K562 (cell line): ENCODE results near the gene TSHZ1. TPM values are rescaled to one million over a fixed set of nuclear protein-coding genes. Genes with fewer than 3 reads are reported as not detected.

ENCODE experiments used
- ATAC-seq: fragments of 200-7000 bp; cut with Tn5 transposase; 3 replicates; pipeline ENCODE4 v1.9.1; 2020; ENCODE audit warnings: moderate library complexity
- BruUV-seq: library from RNA; stranded (reverse); fragments of 400-500 nt; replicated peaks from 2 replicates; lab custom pipeline; 2021; lab: Mats Ljungman, UMichigan
- CTCF ChIA-PET: fragments of 300-600 bp; formaldehyde crosslinking; extraction: SDS; loops from one replicate; lab custom pipeline; 2021; ENCODE audit warnings: low intra/inter-chr PET ratio; lab: Yijun Ruan, JAX
- POLR2A ChIA-PET: fragments of 300-600, 350-650 bp; sonication (Branson Sonifier 250); formaldehyde crosslinking; extraction: SDS; loops from one replicate; lab custom pipeline; 2021; ENCODE audit warnings: antibody characterized with exemption, inconsistent platforms; lab: Yijun Ruan, JAX
- DNase-seq, 4 experiments: peaks; one replicate each; pipeline versions ENCODE4 v3.0.0 to v3.0.0-alpha.2; 2011 to 2018; ENCODE audit warnings: low spot score in 3 of 4, mixed read lengths in 3 of 4; ENCODE audit errors: extremely low read depth in 1 of 4
- FAIRE-seq: peaks from 2 replicates; lab custom pipeline; 2011; peaks lifted over from hg19 to GRCh38; lab: Jason Lieb, UNC
- H2AFZ ChIP-seq: 2 replicates; pipeline ENCODE4 v1.6.0; 2011; ENCODE audit warnings: low read depth, low read length, control low read depth, inconsistent platforms
- H3K27ac ChIP-seq: fragments of 200-600 bp; 3 replicates; pipeline ENCODE4 v1.8.0; 2011; ENCODE audit warnings: low read depth, mild to moderate bottlenecking, control low read depth, inconsistent platforms, low read length, moderate library complexity, mixed read lengths; ENCODE audit errors: extremely low read depth
- H3K27me3 ChIP-seq, 2 experiments: fragments of 300-600 bp in 1 of 2; 2 replicates in 1 of 2; 3 replicates in 1 of 2; pipeline versions ENCODE4 v1.6.0 to v1.8.0; 2011; ENCODE audit warnings: inconsistent platforms in 2 of 2, low read length in 2 of 2, mild to moderate bottlenecking in 1 of 2, mixed read lengths in 1 of 2, moderate library complexity in 1 of 2; ENCODE audit not compliant: control insufficient read depth in 2 of 2, insufficient read depth in 2 of 2
- H3K36me3 ChIP-seq: fragments of 300-600 bp; 3 replicates; pipeline ENCODE4 v1.8.0; 2011; ENCODE audit warnings: mild to moderate bottlenecking, low read length, inconsistent platforms; ENCODE audit not compliant: control insufficient read depth, insufficient read depth
- H3K4me1 ChIP-seq, 2 experiments: fragments of 200-600 bp in 1 of 2; replicated peaks in 1 of 2; 2 replicates in 1 of 2; 3 replicates in 1 of 2; pipeline versions ENCODE4 v1.5.1 to v1.8.0; 2011; ENCODE audit warnings: inconsistent platforms in 2 of 2, low read length in 2 of 2, mild to moderate bottlenecking in 1 of 2, mixed read lengths in 1 of 2, moderate library complexity in 1 of 2; ENCODE audit not compliant: control insufficient read depth in 2 of 2, insufficient read depth in 2 of 2
- H3K4me2 ChIP-seq: 2 replicates; pipeline ENCODE4 v1.6.1; 2011; ENCODE audit warnings: low read length, control low read depth, inconsistent platforms, mixed read lengths; ENCODE audit not compliant: insufficient read depth
- H3K4me3 ChIP-seq: fragments of 200-600 bp; sonication (generic), shearing (Covaris generic); 2 replicates; pipeline ENCODE4 v1.5.1; 2016; ENCODE audit warnings: control low read depth, inconsistent platforms
- H3K79me2 ChIP-seq: fragments of 200-600 bp; 3 replicates; pipeline ENCODE4 v1.8.0; 2011; ENCODE audit warnings: low read length, inconsistent platforms; ENCODE audit not compliant: control insufficient read depth, insufficient read depth
- H3K9ac ChIP-seq, 2 experiments: 2 replicates each; pipeline versions ENCODE4 v1.6.0 to v1.6.1; 2011; ENCODE audit warnings: low read depth in 2 of 2, low read length in 2 of 2, control low read depth in 1 of 2, inconsistent platforms in 1 of 2, mild to moderate bottlenecking in 1 of 2, mixed read lengths in 1 of 2; ENCODE audit not compliant: insufficient read depth in 1 of 2
- H3K9me1 ChIP-seq: one replicate; pipeline ENCODE4 v1.6.0; 2011; ENCODE audit warnings: inconsistent platforms, mild to moderate bottlenecking, low read length, moderate library complexity; ENCODE audit not compliant: control insufficient read depth, insufficient read depth
- H3K9me3 ChIP-seq: replicated peaks from 2 replicates; pipeline ENCODE4 v1.5.1; 2011; ENCODE audit warnings: low read depth, low read length, inconsistent platforms; ENCODE audit not compliant: control insufficient read depth, insufficient read depth
- H4K20me1 ChIP-seq: replicated peaks from 2 replicates; pipeline ENCODE4 v1.6.1; 2011; ENCODE audit warnings: low read length, inconsistent platforms, mixed read lengths; ENCODE audit not compliant: control insufficient read depth, insufficient read depth
- ARID3B ChIP-seq: fragments of 250-450 bp; sonication (Bioruptor Pico); IDR thresholded peaks from 2 replicates; pipeline ENCODE4 v1.4.0; 2020; ENCODE audit warnings: borderline replicate concordance
- DIDO1 ChIP-seq: fragments of 450-650 bp; IDR thresholded peaks from 2 replicates; pipeline ENCODE4 v1.6.1; 2016; ENCODE audit warnings: low read depth, missing biosample characterization, missing genetic modification characterization
- E2F8 ChIP-seq: fragments of 450-650 bp; IDR thresholded peaks from 2 replicates; pipeline ENCODE4 v1.7.1; 2018; ENCODE audit warnings: mild to moderate bottlenecking, low read depth; ENCODE audit not compliant: partially characterized antibody
- GTF2F1 ChIP-seq: IDR thresholded peaks from 2 replicates; pipeline ENCODE4 v1.6.1; 2011; ENCODE audit warnings: low read depth, low read length, improper control_type of control experiment
- HMGN3 ChIP-seq: IDR thresholded peaks from 2 replicates; pipeline ENCODE4 v1.6.1; 2011; ENCODE audit warnings: borderline replicate concordance, low read depth, mild to moderate bottlenecking, mixed read lengths, low read length; ENCODE audit not compliant: insufficient read length; ENCODE audit errors: extremely low read depth
- SETDB1 ChIP-seq: IDR thresholded peaks from one replicate; pipeline ENCODE4 v1.6.1; 2012; ENCODE audit warnings: low read length, control low read depth, inconsistent platforms
- SIN3A ChIP-seq, 2 experiments: fragments of 150-350 bp in 1 of 2; IDR thresholded peaks; 2 replicates each; pipeline ENCODE4 v1.6.1; 2011 to 2016; ENCODE audit warnings: borderline replicate concordance in 2 of 2, low read depth in 2 of 2, low read length in 2 of 2, mild to moderate bottlenecking in 2 of 2, moderate library complexity in 2 of 2; ENCODE audit not compliant: control insufficient read depth in 1 of 2
- SMARCE1 ChIP-seq: fragments of 450-650 bp; IDR thresholded peaks from 2 replicates; pipeline ENCODE4 v1.7.1; 2016; ENCODE audit warnings: mild to moderate bottlenecking
- SRSF3 ChIP-seq: fragments of 200-400 bp; formaldehyde crosslinking; IDR thresholded peaks from 2 replicates; pipeline ENCODE4 v1.6.1; 2016; ENCODE audit warnings: mild to moderate bottlenecking, low read length, moderate library complexity; ENCODE audit not compliant: insufficient read depth
- TCF15 ChIP-seq: fragments of 250-450 bp; sonication (Bioruptor Pico); IDR thresholded peaks from 2 replicates; pipeline ENCODE4 v1.8.0; 2022; ENCODE audit warnings: moderate library complexity, mild to moderate bottlenecking, inconsistent platforms
- TFAP4 ChIP-seq: sonication (generic); formaldehyde crosslinking; IDR thresholded peaks from 2 replicates; pipeline ENCODE4 v1.8.0; 2022; ENCODE audit warnings: missing genetic modification reagents, mild to moderate bottlenecking, moderate library complexity, borderline replicate concordance
- ZBTB33 ChIP-seq: sonication (generic); formaldehyde crosslinking; IDR thresholded peaks from 2 replicates; pipeline ENCODE4 v1.8.1; 2023; ENCODE audit warnings: mild to moderate bottlenecking, missing genetic modification reagents
- WGBS: fragments of 100-300 bp; shearing (Covaris generic); methylation state at CpG from one replicate; pipeline ENCODE4 v1.1.6; 2016; ENCODE audit warnings: low coverage, mixed read lengths; ENCODE audit not compliant: insufficient coverage; ENCODE audit errors: missing lambda C conversion rate; 5-methylcytosine and 5-hydroxymethylcytosine counted together
- in situ Hi-C: fragments of 300-500 bp; cut with MboI; formaldehyde crosslinking; loops from 4 replicates; pipeline ENCODE4 v1.15.0; 2018; ENCODE audit warnings: inconsistent platforms, mixed read lengths
- intact Hi-C: fragments of 100-400 bp; cut with micrococcal nuclease; formaldehyde crosslinking; loops from 2 replicates; pipeline ENCODE4 v1.14.2; 2022
- polyA plus RNA-seq, 8 experiments: library from polyadenylated mRNA; depleted of rRNA in 4 of 8; stranded (reverse) in 5 of 8; unstranded in 3 of 8; fragments of >200 nt; fragmentation: Nextera tagmentation in 2 of 8; fragmentation: Illumina TruSeq in 1 of 8; extraction: Ambion mirVana in 2 of 8; extraction: Trizol in 1 of 8; gene quantifications; 2 replicates each; pipeline versions ENCODE4 v1.2.1 to v1.2.3, GENCODE V29; 2011 to 2014; ENCODE audit warnings: inconsistent platforms in 1 of 8, missing spikeins in 1 of 8
- total RNA-seq, 7 experiments: library from RNA; depleted of rRNA in 6 of 7; stranded (reverse); fragments of >200 nt in 6 of 7; fragmentation: Illumina TruSeq in 2 of 7; extraction: Trizol in 2 of 7; gene quantifications; 2 replicates each; pipeline versions ENCODE4 v1.2.1 to v1.2.3, GENCODE V29; 2011 to 2021; ENCODE audit warnings: low replicate concordance in 1 of 7

The TSHZ1 gene
- total and polyA plus RNA-seq, 9 of the 15 experiments (the other 6 are each of a cell fraction or from before 2014, with no cell fraction given): 1.1 to 7.2 (median 2.7) TPM

GRCh38 chr18:75208155-75208835 is 2.3 kb upstream of the TSHZ1 start:
- ChIA-PET POLR2A (interaction anchor here (0.6 kb wide), 1 partner anchor 26 kb away, joined by 3 read pairs; no protein-coding TSS in a partner anchor), CTCF (no interaction called here)
- Histone ChIP-seq H3K4me1 (peaks cover 13 to 46% of the 10 kb centered on the region in 2 experiments; a peak in 4 of 5 replicates), H4K20me1 (no peaks in the 10 kb centered on the region; the same call in 1 of the 2 replicates), H3K79me2 (peaks cover 63% of the 10 kb centered on the region), H3K4me2 (peak overlapping the region; percentile 88), H3K9me1 (peaks cover 3% of the 10 kb centered on the region), H3K27ac (peak overlapping the region; percentile 93), H3K36me3 (no peaks in the 10 kb centered on the region), H3K9ac (peak overlapping the region; percentile 73 to 97), H3K9me3 (no peaks in the 10 kb centered on the region), H2AFZ (peak overlapping the region; percentile 65; the same call in 1 of the 2 replicates), H3K4me3 (peak overlapping the region; percentile 71), H3K27me3 (no peaks in the 10 kb centered on the region)
- in situ Hi-C loops (no loop called here), intact Hi-C loops (no loop called here)
- WGBS: 2% methylated on average over 10 of the region's 65 CpGs
- no TSS peak for BruUV-seq
- peak; percentile 22 to 63 (median 52) for DNase-seq
- ATAC-seq: peak; percentile 15
- FAIRE-seq: no peak
- 0 out of 2 replicates have a peak, but pooled peaks have one; percentile 11 for TF ChIP-seq SMARCE1
- no peak for TF ChIP-seq E2F8
- TF ChIP-seq ZBTB33: no peak
- TF ChIP-seq ARID3B (CRISPR knock-in tag): no peak
- no peak for TF ChIP-seq TCF15 (CRISPR knock-in tag)
- peak in 1 of 2 experiments; percentile 13; a peak in 1 of 4 replicates for TF ChIP-seq SIN3A (IDR thresholded peaks at IDR 0.05; ENCODE audit: borderline replicate concordance in 2 of 2, control insufficient read depth in 1 of 2, low read depth in 2 of 2, low read length in 2 of 2)
- TF ChIP-seq DIDO1 (tag): no peak
- TF ChIP-seq TFAP4: peak; percentile 46; the same call in 1 of the 2 replicates
- no peak for TF ChIP-seq SRSF3
- no peak for TF ChIP-seq GTF2F1
- TF ChIP-seq HMGN3: peak; percentile 10
- TF ChIP-seq SETDB1: no peak
